SK-N-SH (cell line): ENCODE measurements around the gene DEPDC7. TPM values are rescaled to one million over a fixed set of nuclear protein-coding genes. Genes with fewer than 3 reads are reported as not detected.

ENCODE experiments used
- CTCF ChIA-PET: fragments of 300-600, 350-600 bp; formaldehyde crosslinking; extraction: SDS; loops from one replicate; lab custom pipeline; 2021; lab: Yijun Ruan, JAX
- POLR2A ChIA-PET: fragments of 350-600 bp; sonication (Branson Sonifier 250); formaldehyde crosslinking; extraction: SDS; loops from one replicate; lab custom pipeline; 2020; ENCODE audit warnings: antibody characterized with exemption, inconsistent platforms; lab: Yijun Ruan, JAX
- DNase-seq: peaks from one replicate; pipeline ENCODE4 v3.0.0; 2012
- H2AFZ ChIP-seq: fragments of 200-600 bp; sonication (generic); 2 replicates; pipeline ENCODE4 v1.8.1; 2016; ENCODE audit warnings: antibody characterized with exemption, mild to moderate bottlenecking, low read depth
- H3F3A ChIP-seq: fragments of 200-600 bp; sonication (generic); replicated peaks from 2 replicates; pipeline ENCODE3; 2016; ENCODE audit warnings: antibody characterized with exemption, mild to moderate bottlenecking; ENCODE audit not compliant: insufficient read depth
- H3K27ac ChIP-seq, 2 experiments: fragments of 200-500 bp in 1 of 2; fragments of 200-600 bp in 1 of 2; sonication (Bioruptor generic) in 1 of 2; sonication (generic), shearing (Covaris generic) in 1 of 2; 2 replicates each; pipeline versions ENCODE4 v1.5.1 to v1.6.1; 2014 to 2016; ENCODE audit warnings: low read depth in 2 of 2, inconsistent platforms in 1 of 2, low read length in 1 of 2, mild to moderate bottlenecking in 1 of 2, mixed read lengths in 1 of 2
- H3K27me3 ChIP-seq: fragments of 200-600 bp; sonication (generic), shearing (Covaris generic); 2 replicates; pipeline ENCODE4 v1.6.1; 2016; ENCODE audit warnings: mixed run types; ENCODE audit not compliant: insufficient read depth
- H3K36me3 ChIP-seq, 2 experiments: fragments of 200-500 bp in 1 of 2; fragments of 200-600 bp in 1 of 2; sonication (Bioruptor generic) in 1 of 2; sonication (generic) in 1 of 2; replicated peaks in 1 of 2; 2 replicates each; pipeline versions ENCODE3 to v1.5.1; 2014 to 2016; ENCODE audit warnings: low read length in 1 of 2, mild to moderate bottlenecking in 1 of 2; ENCODE audit not compliant: insufficient read depth in 2 of 2, control insufficient read depth in 1 of 2
- H3K4me1 ChIP-seq, 2 experiments: fragments of 200-500 bp in 1 of 2; fragments of 200-600 bp in 1 of 2; sonication (Bioruptor generic) in 1 of 2; sonication (generic), shearing (Covaris generic) in 1 of 2; 2 replicates each; pipeline versions ENCODE4 v1.5.1 to v1.6.1; 2014 to 2016; ENCODE audit warnings: low read depth in 1 of 2, low read length in 1 of 2, mixed run types in 1 of 2; ENCODE audit not compliant: insufficient read depth in 2 of 2, control insufficient read depth in 1 of 2
- H3K4me2 ChIP-seq: fragments of 200-600 bp; sonication (generic), shearing (Covaris generic); 2 replicates; pipeline ENCODE4 v1.6.1; 2017; ENCODE audit warnings: mixed run types
- H3K4me3 ChIP-seq, 2 experiments: fragments of 200-500 bp in 1 of 2; fragments of 200-600 bp in 1 of 2; sonication (Bioruptor generic) in 1 of 2; sonication (generic), shearing (Covaris generic) in 1 of 2; 2 replicates each; pipeline versions ENCODE4 v1.5.1 to v1.8.1; 2014 to 2016; ENCODE audit warnings: low read depth in 2 of 2, inconsistent platforms in 1 of 2, low read length in 1 of 2, mild to moderate bottlenecking in 1 of 2, mixed read lengths in 1 of 2, moderate library complexity in 1 of 2
- H3K79me2 ChIP-seq: fragments of 200-600 bp; sonication (generic); 2 replicates; pipeline ENCODE4 v1.8.1; 2017; ENCODE audit warnings: mild to moderate bottlenecking; ENCODE audit not compliant: insufficient read depth
- H3K9ac ChIP-seq: fragments of 200-600 bp; sonication (generic); 2 replicates; pipeline ENCODE4 v1.6.1; 2017; ENCODE audit warnings: mixed run types
- H3K9me2 ChIP-seq: fragments of 200-600 bp; sonication (generic); 2 replicates; pipeline ENCODE4 v1.6.1; 2017; ENCODE audit warnings: mixed run types
- H3K9me3 ChIP-seq: fragments of 200-600 bp; sonication (generic); 2 replicates; pipeline ENCODE4 v1.6.1; 2017; ENCODE audit warnings: mixed run types, mild to moderate bottlenecking, moderate library complexity
- H4K20me1 ChIP-seq: fragments of 200-600 bp; sonication (generic); 2 replicates; pipeline ENCODE4 v1.6.1; 2017; ENCODE audit warnings: mild to moderate bottlenecking, mixed run types; ENCODE audit not compliant: insufficient read depth
- CHD2 ChIP-seq: fragments of 150-350 bp; IDR thresholded peaks from 2 replicates; pipeline ENCODE4 v1.6.1; 2018; ENCODE audit warnings: low read length; ENCODE audit not compliant: partially characterized antibody
- GABPA ChIP-seq: IDR thresholded peaks from 2 replicates; pipeline ENCODE4 v1.4.0; 2012; ENCODE audit warnings: low read depth, mild to moderate bottlenecking
- GATA2 ChIP-seq: sonication (generic); formaldehyde crosslinking; IDR thresholded peaks from 2 replicates; pipeline ENCODE4 v1.5.0; 2020; ENCODE audit warnings: mild to moderate bottlenecking, missing genetic modification reagents
- JUND ChIP-seq: IDR thresholded peaks from 2 replicates; pipeline ENCODE4 v1.4.0; 2012
- MEF2A ChIP-seq: IDR thresholded peaks from 2 replicates; pipeline ENCODE4 v1.4.0; 2012; ENCODE audit warnings: low read depth, borderline replicate concordance
- MXI1 ChIP-seq: IDR thresholded peaks from 2 replicates; pipeline ENCODE4 v1.6.1; 2012; ENCODE audit warnings: mild to moderate bottlenecking, low read depth, low read length, improper control_type of control experiment
- NFIC ChIP-seq: IDR thresholded peaks from 2 replicates; pipeline ENCODE4 v1.4.0; 2012; ENCODE audit warnings: borderline replicate concordance
- RAD21 ChIP-seq: IDR thresholded peaks from 2 replicates; pipeline ENCODE4 v1.6.1; 2012; ENCODE audit warnings: mild to moderate bottlenecking, low read length
- RXRA ChIP-seq: IDR thresholded peaks from 2 replicates; pipeline ENCODE4 v1.4.0; 2012; ENCODE audit warnings: low read depth, mild to moderate bottlenecking, borderline replicate concordance
- TCF12 ChIP-seq: IDR thresholded peaks from 2 replicates; pipeline ENCODE4 v1.4.0; 2012
- USF1 ChIP-seq: IDR thresholded peaks from 2 replicates; pipeline ENCODE4 v1.4.0; 2012; ENCODE audit warnings: low read depth, borderline replicate concordance
- USF2 ChIP-seq: fragments of 150-350 bp; IDR thresholded peaks from 2 replicates; pipeline ENCODE4 v1.6.1; 2017; ENCODE audit warnings: antibody characterized with exemption, low read length, low read depth, borderline replicate concordance
- WGBS: methylation state at CpG from one replicate; pipeline ENCODE4 v1.1.6; 2017; ENCODE audit warnings: low lambda C conversion rate; 5-methylcytosine and 5-hydroxymethylcytosine counted together
- polyA plus RNA-seq, 3 experiments: library from polyadenylated mRNA; depleted of rRNA; stranded (reverse); fragments of >200 nt; gene quantifications; 2 replicates each; pipeline ENCODE4 v1.2.3, GENCODE V29; 2012

DEPDC7 gene
- polyA plus RNA-seq, 1 of the 3 experiments (the other 2 are of a cell fraction) = 9.7 TPM

- H3K4me3 ChIP-seq = no peak overlapping the region
- no peaks in the 10 kb centered on the region for H3K9me2 ChIP-seq
- no peak overlapping the region for H3K27ac ChIP-seq
- no peaks in the 10 kb centered on the region for H3K36me3 ChIP-seq
- H2AFZ ChIP-seq = no peak overlapping the region
- WGBS = 97% methylated on average over 5 of the region's 5 CpGs
- CTCF ChIA-PET = interaction anchor here (1.3 kb wide), 1 partner anchor 80 kb away, joined by 4 read pairs; no protein-coding TSS in a partner anchor
- no peaks in the 10 kb centered on the region for H3K9me3 ChIP-seq
- H3K9ac ChIP-seq = no peak overlapping the region
- no peaks in the 10 kb centered on the region for H4K20me1 ChIP-seq
- no peak for DNase-seq
- no peak overlapping the region for H3K4me2 ChIP-seq
- no peaks in the 10 kb centered on the region for H3F3A ChIP-seq
- no peaks in the 10 kb centered on the region for H3K27me3 ChIP-seq
- TF ChIP-seq USF2 (no peak), RXRA (no peak), RAD21 (no peak), JUND (no peak), GABPA (no peak), MEF2A (no peak), GATA2 (no peak)
- H3K79me2 ChIP-seq = no peaks in the 10 kb centered on the region
- H3K4me1 ChIP-seq = no peaks in the 10 kb centered on the region
- POLR2A ChIA-PET = no interaction called here
Measured at GRCh38 chr11:32985600-32985999, 30.1 kb upstream of the DEPDC7 start.

- Histone ChIP-seq H4K20me1 (no peaks in the 10 kb centered on the region), H3K4me3 (no peak overlapping the region), H3K9me3 (0 out of 2 replicates have a peak, but pooled peaks cover 3% of the 10 kb centered on the region), H3K27me3 (no peaks in the 10 kb centered on the region), H3F3A (no peaks in the 10 kb centered on the region), H3K36me3 (no peaks in the 10 kb centered on the region), H2AFZ (no peak overlapping the region), H3K4me2 (no peak overlapping the region), H3K4me1 (no peaks in the 10 kb centered on the region), H3K9me2 (no peaks in the 10 kb centered on the region), H3K79me2 (no peaks in the 10 kb centered on the region)
- CTCF ChIA-PET = interaction anchor here (0.9 to 1.3 kb wide), 2 partner anchors 13 to 78 kb away, joined by 3 to 4 read pairs; no protein-coding TSS in a partner anchor
- DNase-seq = no peak
- TF ChIP-seq NFIC (no peak), RAD21 (no peak), GATA2 (no peak), TCF12 (no peak), MXI1 (no peak), USF1 (no peak), CHD2 (no peak), USF2 (no peak), RXRA (no peak)
- TF ChIP-seq, all 33 proteins: peak for 0
- Histone ChIP-seq H3K9ac (no peak overlapping the region), H3K27ac (no peak overlapping the region)
- POLR2A ChIA-PET = no interaction called here
- 93% methylated on average over 8 of the region's 8 CpGs for WGBS
Measured at GRCh38 chr11:32987851-32988250, 27.8 kb upstream of the DEPDC7 start.
